DND-41 (cell line): ENCODE results near the gene KLF11.
"Not testable (repeated sequence)": the region's sequence is repeated elsewhere in the genome, so short reads cannot be mapped to it uniquely, and the experiment has no call there.

Source experiments
- ATAC-seq: fragments of 200-7000 bp; cut with Tn5 transposase; 3 replicates; pipeline ENCODE4 v1.9.1; 2021; ENCODE audit warnings: low read depth; ENCODE audit not compliant: insufficient read depth
- DNase-seq: peaks from one replicate; pipeline ENCODE4 v3.0.0-alpha.2; 2020
- H2AFZ ChIP-seq: 2 replicates; pipeline ENCODE4 v1.6.0; 2012; ENCODE audit warnings: low read depth, low read length
- H3K27ac ChIP-seq: 2 replicates; pipeline ENCODE4 v1.5.1; 2012; ENCODE audit warnings: low read length, inconsistent platforms
- H3K27me3 ChIP-seq: fragments of 200-600 bp; sonication (generic); 2 replicates; pipeline ENCODE4 v1.6.0; 2012; ENCODE audit warnings: low read length, mild to moderate bottlenecking, inconsistent platforms; ENCODE audit not compliant: insufficient read depth, poor library complexity
- H3K36me3 ChIP-seq: 2 replicates; pipeline ENCODE4 v1.5.1; 2012; ENCODE audit warnings: low read length, inconsistent platforms; ENCODE audit not compliant: insufficient read depth
- H3K4me1 ChIP-seq: 2 replicates; pipeline ENCODE4 v1.5.1; 2012; ENCODE audit warnings: mild to moderate bottlenecking, low read length; ENCODE audit not compliant: insufficient read depth
- H3K4me2 ChIP-seq: 2 replicates; pipeline ENCODE4 v1.6.0; 2012; ENCODE audit warnings: mild to moderate bottlenecking, moderate library complexity, low read length, inconsistent platforms; ENCODE audit not compliant: insufficient read depth
- H3K4me3 ChIP-seq, 2 experiments: fragments of 200-600 bp in 1 of 2; shearing (Covaris generic) in 1 of 2; 2 replicates each; pipeline ENCODE4 v1.5.1; 2012 to 2016; ENCODE audit warnings: inconsistent platforms in 2 of 2, low read length in 2 of 2, mild to moderate bottlenecking in 2 of 2, low read depth in 1 of 2, moderate library complexity in 1 of 2
- H3K79me2 ChIP-seq: 2 replicates; pipeline ENCODE4 v1.6.0; 2012; ENCODE audit warnings: low read length, inconsistent platforms; ENCODE audit not compliant: insufficient read depth
- H3K9ac ChIP-seq: 2 replicates; pipeline ENCODE4 v1.6.0; 2012; ENCODE audit warnings: low read depth, mild to moderate bottlenecking, inconsistent platforms, low read length, moderate library complexity
- H3K9me3 ChIP-seq: 2 replicates; pipeline ENCODE4 v1.5.1; 2012; ENCODE audit warnings: low read length, moderate library complexity, mild to moderate bottlenecking, inconsistent platforms; ENCODE audit not compliant: insufficient read depth, severe bottlenecking
- H4K20me1 ChIP-seq: 2 replicates; pipeline ENCODE4 v1.6.0; 2012; ENCODE audit warnings: low read length; ENCODE audit not compliant: insufficient read depth
- CTCF ChIP-seq: IDR thresholded peaks from 2 replicates; pipeline ENCODE4 v1.5.1; 2012; ENCODE audit warnings: borderline replicate concordance, low read length, moderate library complexity, mild to moderate bottlenecking; ENCODE audit not compliant: poor library complexity, severe bottlenecking; ENCODE audit errors: extremely low read depth
- EZH2 ChIP-seq: IDR thresholded peaks from 3 replicates; pipeline ENCODE4 v1.6.1; 2012; ENCODE audit warnings: borderline replicate concordance, low read depth, mild to moderate bottlenecking, moderate library complexity, low read length, inconsistent platforms; ENCODE audit not compliant: severe bottlenecking

The KLF11 gene

GRCh38 chr2:10009271-10009810, 34.0 kb upstream of the KLF11 start:
- H3K4me1 ChIP-seq, result no peaks in the 10 kb centered on the region
- no peak for ATAC-seq
- TF ChIP-seq EZH2 (no peak), CTCF (no peak)

DNA sequence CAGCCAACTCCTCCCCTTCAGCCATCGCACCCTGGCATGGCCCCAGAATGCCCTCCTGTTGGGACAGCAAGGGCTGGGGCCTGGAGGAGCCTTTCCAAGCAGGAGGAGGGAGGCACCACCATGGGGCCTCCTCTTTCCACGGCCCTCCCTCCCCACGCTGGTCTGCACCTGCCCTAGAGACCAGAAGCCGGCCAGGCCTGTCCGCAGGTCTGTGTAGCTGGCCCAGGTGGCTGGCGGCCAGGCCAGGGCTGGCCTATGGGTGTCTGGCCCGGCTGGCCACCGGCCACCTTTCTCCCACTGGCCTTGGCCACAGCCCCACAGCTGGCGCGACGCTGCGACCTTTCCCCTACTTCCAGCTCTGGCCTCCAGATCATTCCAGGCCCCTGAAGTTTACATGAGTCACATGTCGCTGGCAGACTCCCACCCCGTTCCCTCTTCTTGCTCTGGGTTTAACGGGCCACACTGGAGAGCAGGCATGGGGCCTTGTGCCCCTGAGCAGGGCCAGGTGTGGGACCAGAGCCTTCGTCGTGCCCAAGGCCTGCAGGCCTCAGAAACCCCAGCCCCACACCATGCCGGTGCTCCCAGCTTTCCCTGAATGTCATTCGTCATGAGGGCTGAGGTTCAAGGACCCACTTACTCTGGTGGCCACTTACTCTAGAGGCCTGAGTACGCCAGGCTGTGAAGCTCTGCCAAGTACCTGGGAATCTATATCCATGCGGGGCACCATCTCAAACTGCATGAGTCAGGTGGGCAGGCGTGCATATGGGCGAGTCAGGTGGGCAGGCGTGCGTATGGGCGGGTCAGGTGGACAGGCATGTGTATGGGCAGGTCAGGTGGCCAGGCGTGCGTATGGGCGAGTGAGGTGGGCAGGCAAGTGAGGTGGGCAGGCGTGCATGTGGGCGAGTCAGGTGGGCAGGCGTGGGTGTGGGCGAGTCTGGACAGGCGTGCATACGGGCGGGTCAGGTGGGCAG, 33.3 kb upstream of the KLF11 start:
- no peak overlapping the region for H3K9ac ChIP-seq
- H2AFZ ChIP-seq, result no peak overlapping the region
- no peak overlapping the region for H3K4me3 ChIP-seq
- H3K4me2 ChIP-seq, result no peak overlapping the region
- H3K27me3 ChIP-seq, result no peaks in the 10 kb centered on the region
- DNase-seq, result no peak
- H3K27ac ChIP-seq, result no peak overlapping the region
- H3K79me2 ChIP-seq, result no peaks in the 10 kb centered on the region
- no peaks in the 10 kb centered on the region for H3K36me3 ChIP-seq
- no peaks in the 10 kb centered on the region for H3K4me1 ChIP-seq
- TF ChIP-seq EZH2 (no peak), CTCF (no peak)
- H4K20me1 ChIP-seq, result no peaks in the 10 kb centered on the region
- H3K9me3 ChIP-seq, result peaks cover 5% of the 10 kb centered on the region
- ATAC-seq, result no peak

More at GRCh38 chr2:10009271-10009810, 34.0 kb upstream of the KLF11 start:
- H3K4me2 ChIP-seq, result no peak overlapping the region
- no peak overlapping the region for H3K4me3 ChIP-seq
- H3K9me3 ChIP-seq, result peaks cover 5% of the 10 kb centered on the region
- no peaks in the 10 kb centered on the region for H3K27me3 ChIP-seq
- H4K20me1 ChIP-seq, result no peaks in the 10 kb centered on the region
- no peaks in the 10 kb centered on the region for H3K79me2 ChIP-seq
- no peak overlapping the region for H2AFZ ChIP-seq
- no peak overlapping the region for H3K9ac ChIP-seq
- DNase-seq, result no peak
- H3K36me3 ChIP-seq, result no peaks in the 10 kb centered on the region
- no peak overlapping the region for H3K27ac ChIP-seq

GRCh38 chr2:10010861-10011605, 32.3 kb upstream of the KLF11 start:
- DNase-seq, ATAC-seq, H3K27ac ChIP-seq, H3K4me2 ChIP-seq, H3K9me3 ChIP-seq, H2AFZ ChIP-seq, H3K36me3 ChIP-seq, H3K79me2 ChIP-seq, H3K27me3 ChIP-seq, H3K4me3 ChIP-seq, H3K9ac ChIP-seq, H4K20me1 ChIP-seq, H3K4me1 ChIP-seq: not testable (repeated sequence)

GRCh38 chr2:10011606-10012325, 31.6 kb upstream of the KLF11 start:
- not testable (repeated sequence) for H3K4me1 ChIP-seq, H3K4me3 ChIP-seq, ATAC-seq, H3K9ac ChIP-seq, DNase-seq, H3K79me2 ChIP-seq, H2AFZ ChIP-seq, H3K9me3 ChIP-seq, H4K20me1 ChIP-seq, H3K27ac ChIP-seq, H3K4me2 ChIP-seq, H3K36me3 ChIP-seq, H3K27me3 ChIP-seq

DNA sequence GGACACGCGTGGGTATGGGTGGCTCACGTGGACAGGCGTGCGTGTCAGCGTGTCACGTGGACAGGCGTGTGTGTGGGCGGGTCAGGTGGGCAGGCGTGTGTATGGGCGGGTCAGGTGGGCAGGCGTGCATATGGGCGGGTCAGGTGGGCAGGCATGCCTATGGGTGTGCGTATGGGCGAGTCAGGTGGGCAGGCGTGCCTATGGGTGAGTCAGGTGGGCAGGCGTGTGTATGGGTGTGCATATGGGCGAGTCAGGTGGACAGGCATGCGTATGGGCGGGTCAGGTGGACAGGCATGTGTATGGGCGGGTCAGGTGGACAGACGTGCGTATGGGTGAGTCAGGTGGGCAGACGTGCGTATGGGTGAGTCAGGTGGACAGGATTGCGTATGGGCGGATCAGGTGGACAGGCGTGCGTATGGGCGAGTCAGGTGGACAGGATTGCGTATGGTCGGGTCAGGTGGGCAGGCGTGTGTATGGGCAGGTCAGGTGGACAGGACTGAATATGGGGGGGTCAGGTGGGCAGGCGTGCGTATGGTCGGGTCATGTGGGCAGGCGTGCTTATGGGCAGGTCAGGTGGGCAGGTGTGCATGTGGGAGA, 30.9 kb upstream of the KLF11 start:
- not testable (repeated sequence) for H3K9ac ChIP-seq, H4K20me1 ChIP-seq, H3K79me2 ChIP-seq, H3K9me3 ChIP-seq, H3K27ac ChIP-seq, DNase-seq, ATAC-seq, H3K4me3 ChIP-seq, H3K4me1 ChIP-seq, H3K27me3 ChIP-seq, H3K36me3 ChIP-seq, H3K4me2 ChIP-seq, H2AFZ ChIP-seq
